OCI-LY3 (cell line): ENCODE measurements around the gene DAB2.
A peak's percentile ranks its signal among the peaks of the same experiment; 100 is the strongest.

ENCODE experiments used
- H2AFZ ChIP-seq: fragments of 200-600, 300-600 bp; shearing (Covaris generic); 2 replicates; pipeline ENCODE4 v1.6.0; 2014; ENCODE audit warnings: antibody characterized with exemption, low read depth, low read length
- H3K27ac ChIP-seq: fragments of 200-600, 300-600 bp; sonication (generic); 2 replicates; pipeline ENCODE4 v1.5.1; 2014; ENCODE audit warnings: mild to moderate bottlenecking, low read length, moderate library complexity, mixed read lengths
- H3K27me3 ChIP-seq: fragments of 200-600, 300-600 bp; sonication (generic); 2 replicates; pipeline ENCODE4 v1.6.1; 2014; ENCODE audit warnings: low read depth, low read length, mixed read lengths
- H3K36me3 ChIP-seq: fragments of 200-600, 300-600 bp; sonication (generic); replicated peaks from 2 replicates; pipeline ENCODE3; 2014; ENCODE audit warnings: low read depth, low read length, mixed read lengths
- H3K4me1 ChIP-seq: fragments of 300-600, 200-600 bp; sonication (generic); 2 replicates; pipeline ENCODE4 v1.6.1; 2014; ENCODE audit warnings: low read length, mixed read lengths
- H3K4me2 ChIP-seq: fragments of 200-600, 300-600 bp; sonication (generic); 2 replicates; pipeline ENCODE4 v1.6.1; 2014; ENCODE audit warnings: low read length, mixed read lengths
- H3K4me3 ChIP-seq: fragments of 300-600, 200-600 bp; sonication (generic); 2 replicates; pipeline ENCODE4 v1.5.1; 2014; ENCODE audit warnings: antibody characterized with exemption, mild to moderate bottlenecking, low read length, moderate library complexity
- H3K79me2 ChIP-seq: fragments of 300-600, 200-600 bp; shearing (Covaris generic); 2 replicates; pipeline ENCODE4 v1.6.1; 2014; ENCODE audit warnings: mild to moderate bottlenecking, low read length, mixed read lengths
- H3K9ac ChIP-seq: fragments of 300-600, 200-600 bp; shearing (Covaris generic); 2 replicates; pipeline ENCODE4 v1.6.0; 2014; ENCODE audit warnings: mild to moderate bottlenecking, low read length, moderate library complexity
- H3K9me3 ChIP-seq: fragments of 200-600, 300-600 bp; shearing (Covaris generic); 2 replicates; pipeline ENCODE4 v1.6.1; 2014; ENCODE audit warnings: low read length, mixed read lengths; ENCODE audit not compliant: insufficient read depth
- H4K20me1 ChIP-seq: fragments of 200-600, 300-600 bp; sonication (generic); 2 replicates; pipeline ENCODE4 v1.6.1; 2016; ENCODE audit warnings: low read length, mixed read lengths; ENCODE audit not compliant: insufficient read depth
- EZH2phosphoT487 ChIP-seq: fragments of 200-600 bp; shearing (Covaris generic); IDR thresholded peaks from 2 replicates; pipeline ENCODE4 v1.6.1; 2018; ENCODE audit warnings: antibody characterized with exemption, mixed run types, low read depth
- TF ChIP-seq, protein P1 (sequence below): fragments of 200-600, 300-600 bp; sonication (generic); IDR thresholded peaks from 2 replicates; pipeline ENCODE4 v1.5.1; 2014; ENCODE audit warnings: antibody characterized with exemption, low read length, low read depth

Gene DAB2

DNA sequence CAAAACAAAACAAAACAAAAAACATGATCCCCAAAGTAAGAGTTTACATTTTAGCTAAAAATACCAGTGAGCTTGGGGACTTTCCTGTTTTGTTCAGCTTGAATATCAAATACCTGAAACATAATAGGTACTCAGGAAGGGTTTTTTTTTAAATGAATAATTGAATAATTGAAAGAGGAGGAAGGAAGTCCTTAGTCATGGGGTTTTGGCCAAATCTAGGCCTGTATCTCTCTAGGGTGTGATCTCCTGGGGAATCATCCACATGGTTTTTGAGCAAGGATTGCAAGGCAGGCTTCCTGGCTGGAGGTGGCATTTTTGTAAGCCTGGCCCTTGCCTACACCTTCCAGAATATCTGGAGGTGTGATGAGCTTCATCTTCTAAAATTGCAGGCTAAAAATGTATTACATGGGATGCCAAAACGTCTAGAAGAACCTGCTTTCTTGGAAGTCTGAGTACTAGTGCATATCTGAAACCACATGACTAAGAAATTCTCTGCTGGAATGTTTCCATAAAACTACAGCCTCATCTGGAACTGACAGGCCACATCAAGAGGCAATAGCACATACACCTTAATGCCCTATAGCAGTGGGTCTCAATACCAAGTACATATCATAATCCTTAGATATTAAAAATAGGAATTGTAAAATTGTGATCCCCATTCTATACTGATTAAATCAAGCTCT is 70.9 kb downstream of the DAB2 start:
- H3K4me1 ChIP-seq, result peaks cover 26% of the 10 kb centered on the region
- TF ChIP-seq, protein P1, sequence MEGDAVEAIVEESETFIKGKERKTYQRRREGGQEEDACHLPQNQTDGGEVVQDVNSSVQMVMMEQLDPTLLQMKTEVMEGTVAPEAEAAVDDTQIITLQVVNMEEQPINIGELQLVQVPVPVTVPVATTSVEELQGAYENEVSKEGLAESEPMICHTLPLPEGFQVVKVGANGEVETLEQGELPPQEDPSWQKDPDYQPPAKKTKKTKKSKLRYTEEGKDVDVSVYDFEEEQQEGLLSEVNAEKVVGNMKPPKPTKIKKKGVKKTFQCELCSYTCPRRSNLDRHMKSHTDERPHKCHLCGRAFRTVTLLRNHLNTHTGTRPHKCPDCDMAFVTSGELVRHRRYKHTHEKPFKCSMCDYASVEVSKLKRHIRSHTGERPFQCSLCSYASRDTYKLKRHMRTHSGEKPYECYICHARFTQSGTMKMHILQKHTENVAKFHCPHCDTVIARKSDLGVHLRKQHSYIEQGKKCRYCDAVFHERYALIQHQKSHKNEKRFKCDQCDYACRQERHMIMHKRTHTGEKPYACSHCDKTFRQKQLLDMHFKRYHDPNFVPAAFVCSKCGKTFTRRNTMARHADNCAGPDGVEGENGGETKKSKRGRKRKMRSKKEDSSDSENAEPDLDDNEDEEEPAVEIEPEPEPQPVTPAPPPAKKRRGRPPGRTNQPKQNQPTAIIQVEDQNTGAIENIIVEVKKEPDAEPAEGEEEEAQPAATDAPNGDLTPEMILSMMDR, result no peak
- no peak for TF ChIP-seq EZH2phosphoT487
- H3K36me3 ChIP-seq, result peaks cover 18% of the 10 kb centered on the region
- H3K27ac ChIP-seq, result peak overlapping the region; percentile 77
- H3K79me2 ChIP-seq, result no peaks in the 10 kb centered on the region
- no peaks in the 10 kb centered on the region for H4K20me1 ChIP-seq
- no peaks in the 10 kb centered on the region for H3K27me3 ChIP-seq
- peaks cover 5% of the 10 kb centered on the region; the same call in 1 of the 2 replicates for H3K9me3 ChIP-seq
- H2AFZ ChIP-seq, result peak overlapping the region; percentile 8; the same call in 1 of the 2 replicates
- H3K9ac ChIP-seq, result 0 out of 2 replicates have a peak overlapping the region, but pooled peaks have one; percentile 5
- peak overlapping the region; percentile 35; the same call in 1 of the 2 replicates for H3K4me2 ChIP-seq
- no peak overlapping the region for H3K4me3 ChIP-seq

DNA sequence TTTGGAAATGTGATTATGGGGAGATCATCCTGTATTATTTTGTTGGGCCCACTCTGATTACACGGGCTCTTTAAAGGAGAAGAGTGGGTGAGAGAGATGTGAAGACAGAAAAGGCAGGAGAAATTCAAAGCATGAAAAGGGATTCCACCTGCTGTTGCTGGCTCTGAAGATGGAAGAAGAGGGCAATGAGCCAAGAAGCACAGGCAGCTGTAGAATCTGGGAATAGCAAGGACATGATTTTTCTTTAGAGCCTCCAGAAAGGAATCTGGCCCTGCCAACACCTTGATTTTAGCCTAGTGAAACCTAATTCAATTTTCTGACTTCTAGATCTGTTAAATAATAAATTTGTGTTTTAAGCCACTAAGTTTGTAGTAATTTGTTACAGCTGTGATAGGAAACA is 71.8 kb downstream of the DAB2 start:
- no peak for TF ChIP-seq EZH2phosphoT487
- TF ChIP-seq, protein P1, result no peak

DNA sequence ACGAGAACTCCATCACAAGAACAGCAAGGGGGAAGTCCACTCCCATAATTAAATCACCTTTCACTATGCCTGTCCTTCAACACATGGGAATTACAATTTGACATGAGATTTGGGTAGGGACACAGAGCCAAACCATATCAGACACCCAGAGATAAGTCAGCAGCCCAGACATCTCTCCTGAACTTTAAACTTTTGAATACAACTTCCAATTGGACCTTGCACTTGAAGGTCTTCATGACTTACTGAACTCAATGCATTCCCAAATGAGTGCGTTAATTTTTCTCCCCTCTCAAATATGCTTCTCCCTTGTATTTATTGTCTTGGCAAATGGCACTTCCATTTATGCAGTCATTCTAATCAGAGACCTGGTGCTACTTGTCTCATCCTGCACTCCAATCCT is 72.6 kb downstream of the DAB2 start:
- Histone ChIP-seq H3K9me3 (peaks cover 5% of the 10 kb centered on the region; the same call in 1 of the 2 replicates), H3K4me1 (peaks cover 26% of the 10 kb centered on the region), H3K27me3 (no peaks in the 10 kb centered on the region), H4K20me1 (no peaks in the 10 kb centered on the region), H3K9ac (no peak overlapping the region), H3K27ac (no peak overlapping the region), H3K36me3 (peaks cover 18% of the 10 kb centered on the region), H3K79me2 (no peaks in the 10 kb centered on the region), H3K4me3 (no peak overlapping the region), H3K4me2 (no peak overlapping the region), H2AFZ (no peak overlapping the region)
- no peak for TF ChIP-seq EZH2phosphoT487
- TF ChIP-seq, protein P1, result no peak

More for the DNA sequence above, 71.8 kb downstream of the DAB2 start:
- H3K36me3 ChIP-seq, result peaks cover 18% of the 10 kb centered on the region
- H4K20me1 ChIP-seq, result no peaks in the 10 kb centered on the region
- H3K27ac ChIP-seq, result peak overlapping the region; percentile 77
- H3K4me3 ChIP-seq, result no peak overlapping the region
- H3K9ac ChIP-seq, result no peak overlapping the region
- no peaks in the 10 kb centered on the region for H3K27me3 ChIP-seq
- peak overlapping the region; percentile 35; the same call in 1 of the 2 replicates for H3K4me2 ChIP-seq
- H2AFZ ChIP-seq, result no peak overlapping the region
- H3K79me2 ChIP-seq, result no peaks in the 10 kb centered on the region
- H3K4me1 ChIP-seq, result peaks cover 26% of the 10 kb centered on the region
- H3K9me3 ChIP-seq, result peaks cover 5% of the 10 kb centered on the region; the same call in 1 of the 2 replicates

DNA sequence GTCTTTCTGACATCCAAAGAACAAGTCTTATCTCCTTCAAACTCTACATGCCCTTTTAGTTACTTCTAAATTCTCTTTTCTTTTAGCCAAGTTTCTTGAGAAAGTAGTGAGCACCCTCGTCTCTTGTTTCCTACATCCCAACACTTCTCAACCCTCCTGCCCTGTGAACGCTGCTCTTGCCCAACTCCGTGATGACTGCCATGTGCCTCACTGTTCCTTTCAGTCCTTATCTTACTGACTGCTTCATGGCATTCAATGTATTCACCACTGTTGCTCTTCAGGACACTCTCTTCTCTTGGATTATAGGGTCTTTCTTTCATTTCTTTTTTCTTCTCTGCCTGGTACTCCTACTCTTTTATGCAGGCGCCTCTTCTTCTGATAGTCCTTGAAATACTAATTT is 75.3 kb downstream of the DAB2 start:
- peaks cover 11% of the 10 kb centered on the region for H3K36me3 ChIP-seq
- H3K9me3 ChIP-seq, result peaks cover 5% of the 10 kb centered on the region; the same call in 1 of the 2 replicates
- no peak overlapping the region for H2AFZ ChIP-seq
- H3K9ac ChIP-seq, result no peak overlapping the region
- peaks cover 20% of the 10 kb centered on the region for H3K4me1 ChIP-seq
- no peaks in the 10 kb centered on the region for H4K20me1 ChIP-seq
- H3K4me3 ChIP-seq, result no peak overlapping the region
- no peak overlapping the region for H3K4me2 ChIP-seq
- no peaks in the 10 kb centered on the region for H3K27me3 ChIP-seq
- no peaks in the 10 kb centered on the region for H3K79me2 ChIP-seq
- no peak overlapping the region for H3K27ac ChIP-seq
- no peak for TF ChIP-seq EZH2phosphoT487
- TF ChIP-seq, protein P1, result no peak
